ENCODE measurements around the gene GALK2. TPM values are rescaled to one million over a fixed set of nuclear protein-coding genes. Genes with fewer than 3 reads are reported as not detected.
"Not testable (repeated sequence)": the region's sequence is repeated elsewhere in the genome, so short reads cannot be mapped to it uniquely, and the experiment has no call there.

Gene GALK2
- total and polyA plus RNA-seq, 7 donors, result 14.7 to 36.0 (median 16.3) TPM

DNA sequence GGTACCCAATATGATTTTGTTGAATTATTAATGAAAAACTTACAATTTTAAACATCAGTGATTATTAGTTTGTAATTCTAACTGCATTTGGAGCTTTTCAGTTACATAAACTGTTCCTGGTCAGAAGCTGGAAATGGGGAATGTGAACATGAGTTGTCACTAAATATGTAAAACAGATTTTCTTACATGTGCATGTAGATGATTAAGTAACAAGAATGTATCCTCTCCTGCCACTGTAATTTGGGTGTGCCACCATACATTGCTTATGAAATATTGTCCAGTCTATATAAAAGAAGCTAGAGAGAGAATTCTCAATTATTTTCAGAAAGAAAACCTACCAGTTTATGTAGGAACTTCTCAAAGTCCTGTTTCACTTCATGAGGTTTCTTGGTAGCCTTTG, 161.4 kb downstream of the GALK2 start:
- Histone ChIP-seq H3K27me3 (ENCODE audit: insufficient read depth in 3 of 3, low read length in 2 of 3) (no peaks in the 10 kb centered on the region), H3K4me3 (no peak overlapping the region), H3K4me1 (no peaks in the 10 kb centered on the region), H3K9me3 (no peaks in the 10 kb centered on the region), H3K36me3 (ENCODE audit: insufficient read depth in 1 of 2, low read depth in 1 of 2) (peaks cover 0 to 9% of the 10 kb centered on the region in 2 donors), H3K27ac (no peak overlapping the region)
- no peak for ATAC-seq
- intact Hi-C loops (cut with DNase I), result no loop called here
- DNase-seq, result no peak
- TF ChIP-seq CTCF (IDR thresholded peaks at IDR 0.05), result no peak

DNA sequence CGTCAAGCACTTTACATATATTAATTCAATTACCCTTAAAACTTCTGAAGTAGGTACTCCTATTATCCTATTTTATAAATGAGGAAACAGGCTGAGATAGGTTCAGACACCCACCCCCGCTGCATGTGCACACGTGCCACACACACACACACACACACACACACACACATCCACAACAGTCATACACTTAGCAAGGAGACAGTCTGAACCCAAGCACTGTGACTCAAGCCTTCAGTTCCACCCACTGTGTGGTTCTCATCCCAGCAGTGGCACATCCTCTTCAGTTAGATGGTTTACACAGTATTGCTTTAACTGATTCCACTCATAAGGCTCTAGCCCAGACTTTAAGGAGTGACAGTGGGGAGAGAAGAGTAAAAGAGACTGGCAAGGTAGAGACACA, 161.9 kb downstream of the GALK2 start:
- Histone ChIP-seq H3K27ac (no peak overlapping the region), H3K9me3 (no peaks in the 10 kb centered on the region), H3K27me3 (ENCODE audit: insufficient read depth in 3 of 3, low read length in 2 of 3) (no peaks in the 10 kb centered on the region), H3K4me1 (no peaks in the 10 kb centered on the region), H3K36me3 (ENCODE audit: insufficient read depth in 1 of 2, low read depth in 1 of 2) (peaks cover 0 to 9% of the 10 kb centered on the region in 2 donors), H3K4me3 (no peak overlapping the region)
- ATAC-seq (no peak), DNase-seq (no peak)
- no peak for TF ChIP-seq CTCF (IDR thresholded peaks at IDR 0.05)
- 89 to 98% (median 97%) methylated on average over 3 of the region's 3 CpGs for WGBS, 3 donors
- intact Hi-C loops (cut with DNase I), result no loop called here

DNA sequence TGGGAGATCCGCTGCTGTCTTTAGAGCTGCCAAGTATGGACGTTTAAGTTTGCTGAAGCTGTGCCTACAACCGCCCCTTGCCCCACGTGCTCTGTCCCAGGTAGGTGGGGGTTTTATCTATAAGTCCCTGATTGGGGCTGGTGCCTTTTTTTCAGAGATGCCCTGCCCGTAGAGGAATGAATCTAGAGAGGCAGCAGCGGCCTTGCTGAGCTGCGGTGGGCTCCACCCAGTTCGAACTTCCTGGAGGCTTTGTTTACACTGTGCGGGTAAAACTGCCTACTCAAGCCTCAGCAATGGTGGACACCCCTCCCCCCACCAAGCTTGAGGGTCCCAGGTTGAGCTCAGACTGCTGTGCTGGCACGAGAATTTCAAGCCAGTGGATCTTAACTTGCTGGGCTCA, 169.6 kb downstream of the GALK2 start:
- intact Hi-C loops (cut with DNase I), result no loop called here
- no peaks in the 10 kb centered on the region for H3K4me1 ChIP-seq
- H3K9me3 ChIP-seq, result peaks cover 5% of the 10 kb centered on the region
- 77 to 84% (median 81%) methylated on average over 10 of the region's 10 CpGs for WGBS, 3 donors
- DNase-seq, result no peak
- no peak for ATAC-seq
- H3K27me3 ChIP-seq (ENCODE audit: insufficient read depth in 3 of 3, low read length in 2 of 3), result no peaks in the 10 kb centered on the region
- no peak overlapping the region for H3K4me3 ChIP-seq
- H3K27ac ChIP-seq, result no peak overlapping the region
- TF ChIP-seq CTCF (IDR thresholded peaks at IDR 0.05), result no peak
- no peaks in the 10 kb centered on the region for H3K36me3 ChIP-seq (ENCODE audit: insufficient read depth in 1 of 2, low read depth in 1 of 2)

DNA sequence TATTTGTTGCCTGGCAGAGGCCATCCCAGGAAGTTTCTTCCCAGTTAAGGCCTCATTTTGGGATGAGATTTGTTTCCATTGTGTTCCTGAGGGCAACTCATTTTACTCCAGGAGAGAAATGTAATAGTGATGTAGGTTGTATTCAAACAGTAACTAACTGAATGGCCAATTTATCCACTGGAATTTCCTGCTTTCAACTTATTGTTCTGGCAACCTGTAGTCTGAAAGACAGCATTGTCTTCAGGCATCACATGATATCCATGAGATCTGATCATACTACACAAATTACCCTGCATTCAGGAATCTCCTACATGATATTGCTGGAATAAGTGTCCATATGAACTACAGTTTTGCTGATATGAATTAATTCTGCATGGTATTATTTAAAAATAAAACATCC, 173.5 kb downstream of the GALK2 start:
- DNase-seq (no peak), ATAC-seq (no peak)
- H3K4me3 ChIP-seq, result no peak overlapping the region
- no peak overlapping the region for H3K27ac ChIP-seq
- H3K9me3 ChIP-seq, result peaks cover 5% of the 10 kb centered on the region
- H3K4me1 ChIP-seq, result no peaks in the 10 kb centered on the region
- H3K27me3 ChIP-seq (ENCODE audit: insufficient read depth in 3 of 3, low read length in 2 of 3), result no peaks in the 10 kb centered on the region
- no peaks in the 10 kb centered on the region for H3K36me3 ChIP-seq (ENCODE audit: insufficient read depth in 1 of 2, low read depth in 1 of 2)
- no peak for TF ChIP-seq CTCF (IDR thresholded peaks at IDR 0.05)
- intact Hi-C loops (cut with DNase I), result no loop called here

DNA sequence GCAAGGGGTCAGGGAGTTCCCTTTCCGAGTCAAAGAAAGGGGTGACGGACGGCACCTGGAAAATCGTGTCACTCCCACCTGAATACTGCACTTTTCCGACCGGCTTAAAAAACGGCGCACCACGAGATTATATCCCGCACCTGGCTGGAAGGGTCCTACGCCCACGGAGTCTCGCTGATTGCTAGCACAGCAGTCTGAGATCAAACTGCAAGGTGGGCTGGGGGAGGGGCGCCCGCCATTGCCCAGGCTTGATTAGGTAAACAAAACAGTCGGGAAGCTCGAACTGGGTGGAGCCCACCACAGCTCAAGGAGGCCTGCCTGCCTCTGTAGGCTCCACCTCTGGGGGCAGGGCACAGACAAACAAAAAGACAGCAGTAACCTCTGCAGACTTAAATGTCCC, 184.4 kb downstream of the GALK2 start:
- H3K4me1 ChIP-seq; H3K4me3 ChIP-seq; H3K27ac ChIP-seq; intact Hi-C loops (cut with DNase I); ATAC-seq; H3K9me3 ChIP-seq; H3K36me3 ChIP-seq (ENCODE audit: insufficient read depth in 1 of 2, low read depth in 1 of 2); H3K27me3 ChIP-seq (ENCODE audit: insufficient read depth in 3 of 3, low read length in 2 of 3): not testable (repeated sequence)
- DNase-seq, result peak in 1 of 2 donors; percentile 8
- WGBS, 3 donors, result 86 to 94% (median 91%) methylated on average over 16 to 17 of the region's 17 CpGs
